HepG2 (cell line): ENCODE measurements around the gene CRLF3. TPM values are rescaled to one million over a fixed set of nuclear protein-coding genes. Genes with fewer than 3 reads are reported as not detected.

Experiments used
- ATAC-seq: fragments of 200-7000 bp; cut with Tn5 transposase; 3 replicates; pipeline ENCODE4 v1.9.1; 2020; ENCODE audit warnings: mild to moderate bottlenecking, moderate library complexity
- BruUV-seq: library from RNA; stranded (reverse); fragments of 400-500 nt; replicated peaks from 2 replicates; lab custom pipeline; 2021; lab: Mats Ljungman, UMichigan
- CTCF ChIA-PET: fragments of 300-600 bp; formaldehyde crosslinking; extraction: SDS; loops from one replicate; lab custom pipeline; 2021; ENCODE audit warnings: low total read pairs, inconsistent platforms, low intra/inter-chr PET ratio; lab: Yijun Ruan, JAX
- POLR2A ChIA-PET: fragments of 350-600 bp; sonication (Branson Sonifier 250); formaldehyde crosslinking; loops from one replicate; lab custom pipeline; 2020; ENCODE audit warnings: antibody characterized with exemption, inconsistent platforms; lab: Yijun Ruan, JAX
- DNase-seq: peaks from one replicate; pipeline ENCODE4 v3.0.0-alpha.2; 2015; ENCODE audit warnings: low spot score
- FAIRE-seq: peaks from 3 replicates; lab custom pipeline; 2011; peaks lifted over from hg19 to GRCh38; lab: Jason Lieb, UNC
- H2AFZ ChIP-seq: one replicate; pipeline ENCODE4 v1.6.1; 2011; ENCODE audit warnings: low read length, inconsistent platforms
- H3K27ac ChIP-seq: fragments of 300-600 bp; 3 replicates; pipeline ENCODE4 v1.8.0; 2011; ENCODE audit warnings: mixed run types, mild to moderate bottlenecking, mixed read lengths, low read length, inconsistent platforms; ENCODE audit not compliant: insufficient read depth; ENCODE audit errors: extremely low read length
- H3K27me3 ChIP-seq, 2 experiments: fragments of 200-600 bp in 1 of 2; 2 replicates in 1 of 2; 3 replicates in 1 of 2; pipeline versions ENCODE4 v1.6.0 to v1.8.0; 2011; ENCODE audit warnings: low read length in 2 of 2, mild to moderate bottlenecking in 2 of 2, moderate library complexity in 2 of 2, inconsistent platforms in 1 of 2; ENCODE audit not compliant: insufficient read depth in 2 of 2, control insufficient read depth in 1 of 2
- H3K36me3 ChIP-seq, 2 experiments: fragments of 200-600 bp in 1 of 2; replicated peaks in 1 of 2; 2 replicates in 1 of 2; 3 replicates in 1 of 2; pipeline versions ENCODE4 v1.5.1 to v1.8.0; 2011; ENCODE audit warnings: low read length in 2 of 2, inconsistent platforms in 1 of 2; ENCODE audit not compliant: insufficient read depth in 2 of 2, control insufficient read depth in 1 of 2
- H3K4me1 ChIP-seq: 2 replicates; pipeline ENCODE4 v1.5.1; 2012; ENCODE audit warnings: low read length, inconsistent platforms; ENCODE audit not compliant: insufficient read depth
- H3K4me2 ChIP-seq: 2 replicates; pipeline ENCODE4 v1.6.0; 2011; ENCODE audit warnings: low read depth, low read length, inconsistent platforms
- H3K4me3 ChIP-seq, 3 experiments: fragments of 200-600 bp in 1 of 3; sonication (generic), shearing (Covaris generic) in 1 of 3; replicated peaks in 1 of 3; 2 replicates each; pipeline ENCODE4 v1.5.1; 2011 to 2016; ENCODE audit warnings: low read length in 3 of 3, inconsistent platforms in 2 of 3, low read depth in 2 of 3, mild to moderate bottlenecking in 2 of 3, control low read depth in 1 of 3, mixed read lengths in 1 of 3; ENCODE audit not compliant: insufficient read depth in 1 of 3
- H3K79me2 ChIP-seq: one replicate; pipeline ENCODE4 v1.6.1; 2011; ENCODE audit warnings: low read length, inconsistent platforms; ENCODE audit not compliant: insufficient read depth
- H3K9ac ChIP-seq: 2 replicates; pipeline ENCODE4 v1.6.0; 2011; ENCODE audit warnings: mild to moderate bottlenecking, low read depth, low read length, inconsistent platforms; ENCODE audit not compliant: insufficient read depth
- H3K9me3 ChIP-seq: 2 replicates; pipeline ENCODE4 v1.5.1; 2012; ENCODE audit warnings: mild to moderate bottlenecking, low read length
- H4K20me1 ChIP-seq: 2 replicates; pipeline ENCODE4 v1.6.0; 2011; ENCODE audit warnings: inconsistent platforms, mild to moderate bottlenecking, low read length, moderate library complexity; ENCODE audit not compliant: insufficient read depth
- RBM39 ChIP-seq: fragments of 200-400 bp; formaldehyde crosslinking; IDR thresholded peaks from one replicate; pipeline ENCODE4 v1.6.1; 2018; ENCODE audit warnings: antibody characterized with exemption, mild to moderate bottlenecking, low read depth, low read length; ENCODE audit not compliant: poor library complexity, severe bottlenecking
- ZNF652 ChIP-seq: IDR thresholded peaks from 2 replicates; pipeline ENCODE4 v1.6.1; 2016; ENCODE audit warnings: low read depth, borderline replicate concordance
- ZSCAN20 ChIP-seq: sonication (generic); formaldehyde crosslinking; IDR thresholded peaks from 2 replicates; pipeline ENCODE4 v1.4.0; 2020; ENCODE audit warnings: missing genetic modification reagents, mild to moderate bottlenecking, borderline replicate concordance
- WGBS: methylation state at CpG from one replicate; pipeline ENCODE4 v1.1.6; 2017; ENCODE audit warnings: low lambda C conversion rate; 5-methylcytosine and 5-hydroxymethylcytosine counted together
- in situ Hi-C: cut with HindIII; loops from 2 replicates; pipeline ENCODE4 v1.10.0; 2017; ENCODE audit warnings: low pct_unique_long_range_greater_than_20kb; ENCODE audit not compliant: extremely low pct_ligation_motif_present
- intact Hi-C: fragments of 100-400 bp; cut with micrococcal nuclease; formaldehyde crosslinking; loops from one replicate; pipeline ENCODE4 v1.10.0; 2022; ENCODE audit not compliant: unreplicated experiment
- polyA plus RNA-seq, 8 experiments: library from polyadenylated mRNA; depleted of rRNA in 3 of 8; stranded (reverse) in 7 of 8; unstranded in 1 of 8; fragments of >200 nt; fragmentation: Illumina TruSeq in 4 of 8; extraction: Trizol in 4 of 8; gene quantifications; 2 replicates each; pipeline versions ENCODE4 v1.2.1 to v1.2.3, GENCODE V29; 2011 to 2016; ENCODE audit warnings: low read depth in 4 of 8, missing spikeins in 1 of 8, mixed read lengths in 1 of 8; ENCODE audit not compliant: insufficient read depth in 1 of 8
- total RNA-seq, 5 experiments: library from RNA; depleted of rRNA; stranded (reverse); fragments of >200 nt; fragmentation: Illumina TruSeq; extraction: Trizol; gene quantifications; 2 replicates each; pipeline ENCODE4 v1.2.3, GENCODE V29; 2016; ENCODE audit warnings: low read depth in 1 of 5
- TF ChIP-seq, protein P1 (sequence below): sonication (generic); formaldehyde crosslinking; IDR thresholded peaks from 2 replicates; pipeline ENCODE4 v1.4.0; 2020; ENCODE audit warnings: missing genetic modification reagents, mild to moderate bottlenecking, borderline replicate concordance
- TF ChIP-seq, protein P2 (sequence below): sonication (generic); formaldehyde crosslinking; IDR thresholded peaks from 2 replicates; pipeline ENCODE4 v1.5.0; 2020; ENCODE audit warnings: mild to moderate bottlenecking, missing genetic modification reagents, moderate library complexity

Gene CRLF3
- total and polyA plus RNA-seq, 2 of the 13 experiments (the other 11 are each of a cell fraction or from before 2014, with no cell fraction given): 6.4 to 9.1 TPM

DNA sequence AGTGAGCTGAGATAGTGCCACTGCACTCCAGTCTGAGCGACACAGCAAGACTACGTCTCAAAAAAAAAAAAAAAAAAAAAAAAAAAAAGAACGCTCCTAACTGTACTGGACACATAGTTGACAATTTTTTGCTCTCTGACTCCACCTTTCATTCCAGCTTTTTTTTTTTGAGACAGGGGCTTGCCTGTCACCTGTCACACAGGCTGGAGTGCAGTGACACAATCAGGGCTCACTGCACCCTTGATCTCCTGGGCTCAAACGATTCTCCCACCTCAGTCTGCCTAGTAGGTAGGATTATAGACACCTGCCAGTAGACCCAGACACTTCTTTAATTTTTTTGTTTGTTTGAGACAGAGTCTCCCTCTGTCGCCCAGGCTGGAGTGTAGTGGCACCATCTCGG, 2.6 kb upstream of the CRLF3 start:
- in situ Hi-C loops: no loop called here
- 13% methylated on average over 6 of the region's 6 CpGs for WGBS
- no peaks in the 10 kb centered on the region; the same call in 1 of the 2 replicates for H4K20me1 ChIP-seq
- H3K79me2 ChIP-seq: peaks cover 24% of the 10 kb centered on the region
- TF ChIP-seq, protein P1, sequence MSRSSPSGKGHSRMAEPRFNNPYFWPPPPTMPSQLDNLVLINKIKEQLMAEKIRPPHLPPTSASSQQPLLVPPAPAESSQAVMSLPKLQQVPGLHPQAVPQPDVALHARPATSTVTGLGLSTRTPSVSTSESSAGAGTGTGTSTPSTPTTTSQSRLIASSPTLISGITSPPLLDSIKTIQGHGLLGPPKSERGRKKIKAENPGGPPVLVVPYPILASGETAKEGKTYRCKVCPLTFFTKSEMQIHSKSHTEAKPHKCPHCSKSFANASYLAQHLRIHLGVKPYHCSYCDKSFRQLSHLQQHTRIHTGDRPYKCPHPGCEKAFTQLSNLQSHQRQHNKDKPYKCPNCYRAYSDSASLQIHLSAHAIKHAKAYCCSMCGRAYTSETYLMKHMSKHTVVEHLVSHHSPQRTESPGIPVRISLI: peak; percentile 81
- TF ChIP-seq ZSCAN20 (CRISPR knock-in tag) (no peak), RBM39 (no peak), ZNF652 (CRISPR knock-in tag) (peak; percentile 56; the same call in 1 of the 2 replicates)
- TF ChIP-seq, protein P2, sequence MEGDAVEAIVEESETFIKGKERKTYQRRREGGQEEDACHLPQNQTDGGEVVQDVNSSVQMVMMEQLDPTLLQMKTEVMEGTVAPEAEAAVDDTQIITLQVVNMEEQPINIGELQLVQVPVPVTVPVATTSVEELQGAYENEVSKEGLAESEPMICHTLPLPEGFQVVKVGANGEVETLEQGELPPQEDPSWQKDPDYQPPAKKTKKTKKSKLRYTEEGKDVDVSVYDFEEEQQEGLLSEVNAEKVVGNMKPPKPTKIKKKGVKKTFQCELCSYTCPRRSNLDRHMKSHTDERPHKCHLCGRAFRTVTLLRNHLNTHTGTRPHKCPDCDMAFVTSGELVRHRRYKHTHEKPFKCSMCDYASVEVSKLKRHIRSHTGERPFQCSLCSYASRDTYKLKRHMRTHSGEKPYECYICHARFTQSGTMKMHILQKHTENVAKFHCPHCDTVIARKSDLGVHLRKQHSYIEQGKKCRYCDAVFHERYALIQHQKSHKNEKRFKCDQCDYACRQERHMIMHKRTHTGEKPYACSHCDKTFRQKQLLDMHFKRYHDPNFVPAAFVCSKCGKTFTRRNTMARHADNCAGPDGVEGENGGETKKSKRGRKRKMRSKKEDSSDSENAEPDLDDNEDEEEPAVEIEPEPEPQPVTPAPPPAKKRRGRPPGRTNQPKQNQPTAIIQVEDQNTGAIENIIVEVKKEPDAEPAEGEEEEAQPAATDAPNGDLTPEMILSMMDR: 0 out of 2 replicates have a peak, but pooled peaks have one; percentile 6
- no peak overlapping the region for H3K27ac ChIP-seq
- ChIA-PET POLR2A (no interaction called here), CTCF (no interaction called here)
- H3K4me1 ChIP-seq: peaks cover 52% of the 10 kb centered on the region
- no peak overlapping the region for H2AFZ ChIP-seq
- H3K4me3 ChIP-seq: peak overlapping the region in 1 of 3 experiments; percentile 37; a peak in 3 of 6 replicates
- no peaks in the 10 kb centered on the region; a peak in 1 of 5 replicates for H3K27me3 ChIP-seq
- FAIRE-seq (no peak), DNase-seq (peak; percentile 39), ATAC-seq (no peak)
- no peaks in the 10 kb centered on the region for H3K36me3 ChIP-seq
- no peaks in the 10 kb centered on the region for H3K9me3 ChIP-seq
- no TSS peak for BruUV-seq
- intact Hi-C loops: no loop called here
- H3K9ac ChIP-seq: no peak overlapping the region
- H3K4me2 ChIP-seq: peak overlapping the region; percentile 69
